ENCODE results near the gene AHNAK. TPM values are rescaled to one million over a fixed set of nuclear protein-coding genes. Genes with fewer than 3 reads are reported as not detected.
"Not testable (repeated sequence)": the region's sequence is repeated elsewhere in the genome, so short reads cannot be mapped to it uniquely, and the experiment has no call there.

AHNAK gene
- total RNA-seq, 1 donor from 2014 or later, result 136 TPM

- no peak for TF ChIP-seq CTCF (IDR thresholded peaks at IDR 0.05; ENCODE audit: unreplicated experiment)
- H3K4me1 Mint-ChIP-seq (ENCODE audit: unreplicated experiment), result peaks cover 16% of the 10 kb centered on the region
- no peak overlapping the region for H3K4me3 Mint-ChIP-seq (ENCODE audit: unreplicated experiment)
- no peak for DNase-seq (ENCODE audit: low spot score)
- H3K27me3 Mint-ChIP-seq (ENCODE audit: unreplicated experiment), result peaks cover 11% of the 10 kb centered on the region
- no peaks in the 10 kb centered on the region for H3K36me3 Mint-ChIP-seq (ENCODE audit: low read depth, unreplicated experiment)
- H3K9me3 Mint-ChIP-seq (ENCODE audit: unreplicated experiment), result no peaks in the 10 kb centered on the region
- H3K27ac Mint-ChIP-seq (ENCODE audit: unreplicated experiment), result no peak overlapping the region
Observed at GRCh38 chr11:62499944-62500649, 46.5 kb downstream of the AHNAK start.

- H3K4me1 Mint-ChIP-seq (ENCODE audit: unreplicated experiment), result peaks cover 16% of the 10 kb centered on the region
- not testable (repeated sequence) for H3K36me3 Mint-ChIP-seq (ENCODE audit: low read depth, unreplicated experiment); H3K4me3 Mint-ChIP-seq (ENCODE audit: unreplicated experiment); H3K9me3 Mint-ChIP-seq (ENCODE audit: unreplicated experiment); H3K27ac Mint-ChIP-seq (ENCODE audit: unreplicated experiment); DNase-seq (ENCODE audit: low spot score)
- peaks cover 11% of the 10 kb centered on the region for H3K27me3 Mint-ChIP-seq (ENCODE audit: unreplicated experiment)
Observed at GRCh38 chr11:62499311-62499943, 47.2 kb downstream of the AHNAK start.

GRCh38 chr11:62498492-62499286, 47.9 kb downstream of the AHNAK start:
- Mint-ChIP-seq H3K27me3 (ENCODE audit: unreplicated experiment) (peaks cover 7% of the 10 kb centered on the region), H3K27ac (ENCODE audit: unreplicated experiment) (no peak overlapping the region), H3K9me3 (ENCODE audit: unreplicated experiment) (no peaks in the 10 kb centered on the region), H3K36me3 (ENCODE audit: low read depth, unreplicated experiment) (no peaks in the 10 kb centered on the region), H3K4me1 (ENCODE audit: unreplicated experiment) (peaks cover 16% of the 10 kb centered on the region), H3K4me3 (ENCODE audit: unreplicated experiment) (no peak overlapping the region)
- no peak for TF ChIP-seq CTCF (IDR thresholded peaks at IDR 0.05; ENCODE audit: unreplicated experiment)
- DNase-seq (ENCODE audit: low spot score), result no peak

- peaks cover 7% of the 10 kb centered on the region for H3K27me3 Mint-ChIP-seq (ENCODE audit: unreplicated experiment)
- no peak for TF ChIP-seq CTCF (IDR thresholded peaks at IDR 0.05; ENCODE audit: unreplicated experiment)
- H3K27ac Mint-ChIP-seq (ENCODE audit: unreplicated experiment), result no peak overlapping the region
- peaks cover 15% of the 10 kb centered on the region for H3K4me1 Mint-ChIP-seq (ENCODE audit: unreplicated experiment)
- no peaks in the 10 kb centered on the region for H3K9me3 Mint-ChIP-seq (ENCODE audit: unreplicated experiment)
- H3K36me3 Mint-ChIP-seq (ENCODE audit: low read depth, unreplicated experiment), result no peaks in the 10 kb centered on the region
- no peak overlapping the region for H3K4me3 Mint-ChIP-seq (ENCODE audit: unreplicated experiment)
- no peak for DNase-seq (ENCODE audit: low spot score)
Observed at GRCh38 chr11:62498031-62498430, 48.6 kb downstream of the AHNAK start.

- peak; percentile 23 for TF ChIP-seq CTCF (IDR thresholded peaks at IDR 0.05; ENCODE audit: unreplicated experiment)
- H3K27me3 Mint-ChIP-seq (ENCODE audit: unreplicated experiment), result peaks cover 7% of the 10 kb centered on the region
- no peak overlapping the region for H3K4me3 Mint-ChIP-seq (ENCODE audit: unreplicated experiment)
- no peaks in the 10 kb centered on the region for H3K36me3 Mint-ChIP-seq (ENCODE audit: low read depth, unreplicated experiment)
- H3K9me3 Mint-ChIP-seq (ENCODE audit: unreplicated experiment), result no peaks in the 10 kb centered on the region
- DNase-seq (ENCODE audit: low spot score), result no peak
- peaks cover 9% of the 10 kb centered on the region for H3K4me1 Mint-ChIP-seq (ENCODE audit: unreplicated experiment)
- H3K27ac Mint-ChIP-seq (ENCODE audit: unreplicated experiment), result no peak overlapping the region
Observed at GRCh38 chr11:62497132-62497801, 49.3 kb downstream of the AHNAK start.
